GM19351 (cell line): ENCODE results near the gene RLIM.

Experiments used
- ATAC-seq: cut with Tn5 transposase; IDR thresholded peaks from one replicate; pipeline ENCODE4 v1.9.1; 2021; ENCODE audit warnings: mild to moderate bottlenecking, moderate library complexity; ENCODE audit not compliant: unreplicated experiment

RLIM gene

GRCh38 chrX:74536832-74537371 is 77.5 kb downstream of the RLIM start:
- peak; percentile 19 for ATAC-seq

DNA sequence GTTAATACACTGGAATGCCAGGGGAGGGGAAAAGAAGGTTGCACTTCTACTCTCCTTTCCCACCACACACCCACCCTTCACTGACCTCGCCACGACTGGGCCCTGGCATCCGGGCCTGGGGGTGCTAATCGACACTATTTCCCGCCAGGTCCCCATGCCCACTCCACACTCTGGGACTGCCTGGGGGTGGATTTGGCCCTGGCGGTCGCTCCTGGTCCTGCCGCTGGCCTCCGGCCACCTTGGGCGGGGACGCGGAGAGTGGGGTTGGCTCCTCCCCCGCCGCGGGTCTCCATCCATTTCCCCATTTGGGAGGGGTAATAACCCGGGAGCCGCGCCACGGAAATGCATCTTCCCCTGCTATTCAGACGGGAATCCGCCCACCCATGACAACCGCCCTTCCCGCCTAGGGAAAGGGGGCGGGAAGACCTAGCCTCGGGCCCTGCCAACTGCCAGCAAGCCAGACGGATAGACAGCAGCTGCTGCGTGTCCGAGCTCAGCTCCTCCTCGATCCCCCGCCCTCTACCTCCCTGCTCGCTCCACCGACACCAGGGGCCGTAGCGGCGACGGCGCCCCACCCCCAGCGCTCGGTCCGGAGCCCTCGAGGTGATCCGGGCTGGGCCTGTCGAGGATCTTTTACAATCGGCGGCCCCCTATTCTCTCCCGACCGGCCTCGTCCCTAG is 78.1 kb downstream of the RLIM start:
- peak; percentile 54 for ATAC-seq

DNA sequence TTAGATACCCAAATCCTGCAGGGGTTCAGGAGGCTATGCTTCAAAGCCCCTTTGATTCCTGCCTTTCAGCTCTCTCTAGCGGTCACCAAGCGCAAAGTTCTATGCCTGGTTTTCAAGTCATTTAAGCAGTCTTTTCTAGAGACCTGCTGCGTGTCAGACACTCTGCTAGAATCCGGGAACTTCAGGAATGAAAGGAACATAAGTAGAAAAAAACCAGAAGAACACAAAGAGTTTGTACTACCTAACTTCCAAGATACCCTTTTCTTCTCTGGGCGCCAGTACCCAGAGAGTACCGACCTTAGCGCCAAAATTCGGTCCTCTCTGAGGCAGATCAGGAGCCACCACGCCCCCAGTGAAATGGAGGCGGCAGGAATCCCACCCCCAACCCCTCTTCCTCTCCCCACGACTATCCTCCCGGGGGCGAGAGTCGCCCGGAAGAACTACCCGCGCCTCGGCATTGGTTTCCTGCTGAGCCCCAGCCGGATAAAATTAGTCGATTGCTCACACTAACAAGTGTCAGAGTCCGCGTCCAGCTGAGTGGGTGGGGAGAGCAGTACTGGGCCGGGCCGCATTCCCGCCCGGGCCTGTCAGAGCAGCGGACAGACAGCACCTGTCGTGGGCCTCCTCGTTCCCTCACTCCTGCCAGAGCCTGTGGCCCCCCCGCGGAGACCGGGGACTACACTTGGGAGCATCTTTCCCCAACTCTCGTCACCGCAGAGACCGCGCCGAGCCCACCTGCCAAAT is 78.8 kb downstream of the RLIM start:
- peak; percentile 42 for ATAC-seq
